Measurements from ENCODE around the gene GRID2.

GRCh38 chr4:92970996-92971395 is 667.2 kb downstream of the GRID2 start:
- TF ChIP-seq CTCF (IDR thresholded peaks at IDR 0.05) (no peak), ZFX (IDR thresholded peaks at IDR 0.05; ENCODE audit: borderline replicate concordance) (no peak)
